GM18505 (cell line): Measurements from ENCODE around the gene PDZD2.
"Not testable (repeated sequence)": the region's sequence is repeated elsewhere in the genome, so short reads cannot be mapped to it uniquely, and the experiment has no call there.

ENCODE experiments used
- ATAC-seq: cut with Tn5 transposase; IDR thresholded peaks from one replicate; pipeline ENCODE4 v1.9.1; 2021; ENCODE audit not compliant: unreplicated experiment
- POLR2A ChIP-seq: IDR thresholded peaks from 4 replicates; pipeline ENCODE4 v1.6.1; 2011; ENCODE audit warnings: borderline replicate concordance; ENCODE audit not compliant: insufficient read depth, insufficient read length; ENCODE audit errors: extremely low read depth

Gene PDZD2

GRCh38 chr5:32020946-32021345, 382.0 kb downstream of the PDZD2 start:
- no peak for TF ChIP-seq POLR2A
- ATAC-seq, result no peak

GRCh38 chr5:32021771-32022170, 382.8 kb downstream of the PDZD2 start:
- no peak for TF ChIP-seq POLR2A
- ATAC-seq, result no peak

DNA sequence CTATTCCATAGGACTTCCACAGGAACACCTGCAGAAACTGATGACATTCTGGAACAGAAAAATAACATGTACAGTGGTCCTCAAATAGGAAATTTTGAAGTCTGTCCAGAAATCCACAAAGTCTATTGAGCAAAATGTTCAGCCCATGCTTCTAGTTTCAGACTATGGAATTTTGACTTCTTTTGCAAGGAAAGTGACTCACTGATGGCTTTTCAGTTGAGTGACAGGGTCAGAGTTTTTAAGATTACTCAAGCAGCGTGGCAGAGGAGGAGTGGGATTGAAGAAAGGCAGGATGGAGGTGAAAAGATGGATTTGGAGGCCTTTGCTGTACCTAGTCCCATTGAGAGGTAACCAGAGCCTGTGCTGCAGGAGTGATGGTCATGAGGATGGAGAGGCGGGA, 383.7 kb downstream of the PDZD2 start:
- no peak for TF ChIP-seq POLR2A
- ATAC-seq, result no peak

DNA sequence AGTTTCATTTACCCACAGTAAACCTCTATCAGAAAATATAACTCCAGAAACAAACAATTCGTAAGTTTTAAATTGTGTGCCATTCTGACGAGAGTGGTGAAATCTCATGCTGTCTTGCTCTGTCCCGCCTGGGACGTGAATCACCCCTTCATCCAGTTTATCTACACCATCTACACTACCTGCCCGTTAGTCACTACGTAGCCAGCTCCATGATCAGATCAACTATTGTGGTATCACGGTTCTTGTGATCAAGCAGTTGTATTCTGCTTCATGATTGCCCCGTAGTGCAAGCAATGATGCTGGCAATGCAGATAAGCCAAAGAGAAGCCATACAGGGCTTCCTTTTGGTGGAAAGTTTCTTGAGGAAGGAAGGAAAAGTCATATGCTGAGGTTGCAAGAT, 384.9 kb downstream of the PDZD2 start:
- TF ChIP-seq POLR2A, result no peak
- no peak for ATAC-seq

GRCh38 chr5:32024751-32025150, 385.8 kb downstream of the PDZD2 start:
- ATAC-seq, result no peak
- TF ChIP-seq POLR2A, result no peak

GRCh38 chr5:32027093-32027716, 388.3 kb downstream of the PDZD2 start:
- ATAC-seq, result no peak
- TF ChIP-seq POLR2A, result no peak

DNA sequence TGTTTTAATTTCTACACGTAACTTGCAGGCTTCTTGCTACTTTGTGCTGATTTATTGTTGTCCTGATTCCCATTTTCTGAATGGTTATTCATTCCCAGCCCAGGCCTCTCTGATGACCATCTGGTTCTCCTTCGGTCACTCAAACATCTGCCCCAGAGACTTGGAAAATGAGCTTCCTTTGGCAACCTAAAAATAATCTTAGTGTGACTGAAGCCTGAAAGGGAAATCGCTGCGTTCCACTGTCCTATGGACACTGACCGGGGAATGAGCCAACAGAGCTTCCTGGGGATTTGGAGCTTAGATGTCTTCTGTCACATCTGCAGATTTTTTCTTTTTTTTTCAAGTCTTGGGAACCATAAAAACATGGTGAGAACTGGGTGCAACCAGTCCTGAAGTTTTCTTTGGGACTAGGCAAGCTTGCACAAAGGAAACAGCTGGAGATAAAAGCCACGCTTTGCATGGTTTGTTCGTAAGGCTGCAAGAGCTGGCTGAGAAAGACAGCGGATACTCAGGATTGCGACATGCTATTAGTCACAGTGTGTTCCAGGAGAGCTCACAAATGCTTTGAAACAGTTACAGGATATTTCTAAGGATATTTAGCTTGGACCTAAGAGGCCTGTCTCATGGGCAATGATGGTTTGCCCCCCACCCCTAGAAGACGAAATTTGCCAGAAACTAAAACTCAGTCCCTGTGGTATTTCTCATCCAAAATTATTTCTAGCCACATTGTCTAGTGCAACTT, 389.0 kb downstream of the PDZD2 start:
- ATAC-seq, result no peak
- TF ChIP-seq POLR2A, result no peak

DNA sequence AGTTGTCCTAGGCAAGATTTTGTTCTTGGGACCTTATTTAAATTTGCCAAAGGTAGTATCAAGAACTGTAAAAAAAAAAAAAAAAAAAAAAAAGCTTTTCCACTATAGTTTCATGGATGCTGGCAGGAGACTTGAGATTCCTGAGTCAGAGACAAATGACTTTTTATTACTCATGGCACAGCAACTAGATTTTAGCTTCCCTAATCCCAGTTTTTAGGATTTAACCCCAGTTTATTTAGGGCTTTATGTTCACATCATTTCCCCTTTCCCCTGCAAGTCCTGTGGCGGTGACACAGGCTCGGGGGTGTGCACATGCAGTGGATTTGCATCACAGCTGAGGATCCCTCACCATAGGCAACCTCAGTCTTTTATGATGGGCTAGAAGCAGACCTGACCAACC, 390.3 kb downstream of the PDZD2 start:
- ATAC-seq, result no peak
- TF ChIP-seq POLR2A, result no peak

GRCh38 chr5:32029781-32030180, 390.9 kb downstream of the PDZD2 start:
- no peak for TF ChIP-seq POLR2A
- no peak for ATAC-seq

- no peak for TF ChIP-seq POLR2A
- ATAC-seq, result no peak
Measured at GRCh38 chr5:32030222-32030621, 391.3 kb downstream of the PDZD2 start.

DNA sequence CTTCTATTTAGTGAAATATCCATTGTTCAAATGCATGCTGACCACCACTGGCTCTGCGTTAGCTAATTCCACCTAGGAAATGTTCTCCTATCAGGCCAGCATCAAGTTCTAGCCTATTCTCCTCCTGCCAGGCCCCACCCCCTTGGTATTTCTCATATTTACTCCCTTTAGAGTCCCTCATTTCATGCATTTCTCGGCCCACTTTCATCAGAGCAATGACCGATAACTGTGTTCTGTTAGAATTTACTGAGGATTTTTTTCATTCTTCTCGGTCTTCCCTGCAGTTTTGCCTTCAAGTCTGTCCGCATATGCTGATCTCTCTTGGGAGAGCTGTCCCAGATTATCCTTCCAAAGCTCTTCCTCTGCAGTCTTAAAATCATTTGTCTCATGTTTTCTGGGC, 391.8 kb downstream of the PDZD2 start:
- ATAC-seq, result no peak
- no peak for TF ChIP-seq POLR2A

DNA sequence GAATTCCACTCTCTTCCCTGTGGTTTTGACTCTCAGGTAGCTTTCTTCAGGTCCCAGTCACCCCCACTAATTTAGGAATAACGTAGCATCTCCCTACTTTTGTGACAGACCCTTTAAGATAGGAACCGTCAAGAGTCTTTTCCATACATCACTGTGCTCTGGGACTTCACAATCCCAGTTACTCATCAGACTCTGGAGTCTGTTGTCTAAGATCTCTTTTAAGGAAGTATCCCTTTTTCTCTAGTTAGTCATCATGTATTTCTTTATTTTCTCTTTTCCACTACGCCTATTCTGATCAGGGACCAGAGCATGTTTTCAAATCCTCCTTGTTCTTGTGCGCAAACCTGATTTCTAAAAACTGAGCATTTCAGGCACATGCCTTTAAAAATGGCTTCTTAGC, 392.2 kb downstream of the PDZD2 start:
- TF ChIP-seq POLR2A, result no peak
- ATAC-seq, result no peak

DNA sequence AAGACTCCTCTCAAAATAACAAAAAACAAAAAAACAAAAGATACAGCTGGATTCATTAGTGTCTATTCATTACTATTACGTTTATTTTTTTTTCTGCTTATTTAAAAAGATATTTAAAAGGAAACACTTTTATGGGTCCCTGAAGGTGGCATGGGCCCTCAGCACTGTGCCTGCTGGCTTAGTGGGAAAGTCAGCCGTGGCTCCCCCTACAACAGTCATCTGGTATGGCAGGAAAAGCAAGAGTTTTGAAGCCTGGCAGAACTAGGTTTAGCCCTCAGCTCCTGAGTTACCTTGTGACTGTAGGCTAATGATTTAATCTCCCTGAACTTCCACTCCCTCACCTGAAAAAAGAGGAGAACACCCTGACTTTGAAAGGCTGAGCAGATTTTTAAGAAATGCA, 399.6 kb downstream of the PDZD2 start:
- no peak for ATAC-seq
- no peak for TF ChIP-seq POLR2A

DNA sequence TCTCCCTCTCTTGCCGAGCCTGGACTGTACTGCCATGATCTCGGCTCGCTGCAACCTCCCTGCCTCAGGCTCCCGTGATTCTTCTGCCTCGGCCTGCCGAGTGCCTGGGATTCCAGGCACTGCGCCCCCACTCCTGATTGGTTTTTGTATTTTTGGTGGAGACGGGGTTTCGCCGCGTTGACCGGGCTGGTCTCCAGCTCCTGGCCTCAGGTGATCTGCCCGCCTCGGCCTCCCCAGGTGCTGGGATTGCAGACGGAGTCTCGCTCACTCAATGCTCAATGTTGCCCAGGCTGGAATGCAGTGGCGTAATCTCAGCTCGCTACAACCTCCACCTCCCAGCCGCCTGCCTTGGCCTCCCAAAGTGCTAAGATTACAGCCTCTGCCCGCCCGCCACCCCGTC, 400.2 kb downstream of the PDZD2 start:
- not testable (repeated sequence) for ATAC-seq

GRCh38 chr5:32039601-32040000, 400.7 kb downstream of the PDZD2 start:
- not testable (repeated sequence) for ATAC-seq

- ATAC-seq, result not testable (repeated sequence)
Measured at GRCh38 chr5:32040181-32040695, 401.3 kb downstream of the PDZD2 start.
